Measurements from ENCODE around the gene DCUN1D3.

DCUN1D3 gene

GRCh38 chr16:20918486-20919239 is 18.5 kb upstream of the DCUN1D3 start:
- no peak for FAIRE-seq

GRCh38 chr16:20916942-20917341 is 16.8 kb upstream of the DCUN1D3 start:
- FAIRE-seq, result no peak

- FAIRE-seq, result no peak
Observed at GRCh38 chr16:20916289-20916688, 16.1 kb upstream of the DCUN1D3 start.

GRCh38 chr16:20911361-20911760 is 11.2 kb upstream of the DCUN1D3 start:
- FAIRE-seq, result no peak

GRCh38 chr16:20910781-20911321 is 10.7 kb upstream of the DCUN1D3 start:
- FAIRE-seq, result peak; percentile 43

- no peak for FAIRE-seq
Observed at GRCh38 chr16:20906341-20907255, 6.4 kb upstream of the DCUN1D3 start.

GRCh38 chr16:20905576-20905975 is 5.4 kb upstream of the DCUN1D3 start:
- no peak for FAIRE-seq

- FAIRE-seq, result no peak
Observed at GRCh38 chr16:20904507-20905081, 4.4 kb upstream of the DCUN1D3 start.

- no peak for FAIRE-seq
Observed at GRCh38 chr16:20903899-20904506, 3.8 kb upstream of the DCUN1D3 start.

GRCh38 chr16:20903116-20903898 is 3.1 kb upstream of the DCUN1D3 start:
- FAIRE-seq, result no peak

GRCh38 chr16:20902426-20902825 is 2.3 kb upstream of the DCUN1D3 start:
- FAIRE-seq, result no peak

GRCh38 chr16:20901436-20902112 is 1.4 kb upstream of the DCUN1D3 start:
- no peak for FAIRE-seq

GRCh38 chr16:20901068-20901435 is 894 bp upstream of the DCUN1D3 start:
- FAIRE-seq, result no peak

GRCh38 chr16:20899477-20900298 is 470 bp downstream of the DCUN1D3 start:
- FAIRE-seq, result no peak

GRCh38 chr16:20899071-20899470 is 1.1 kb downstream of the DCUN1D3 start:
- FAIRE-seq, result no peak

- no peak for FAIRE-seq
Observed at GRCh38 chr16:20897922-20898321, 2.2 kb downstream of the DCUN1D3 start.

- FAIRE-seq, result no peak
Observed at GRCh38 chr16:20897253-20897897, 2.8 kb downstream of the DCUN1D3 start.

GRCh38 chr16:20894388-20894787 is 5.8 kb downstream of the DCUN1D3 start:
- no peak for FAIRE-seq

GRCh38 chr16:20889625-20890275 is 10.4 kb downstream of the DCUN1D3 start:
- no peak for FAIRE-seq

- FAIRE-seq, result no peak
Observed at GRCh38 chr16:20887207-20887606, 13.0 kb downstream of the DCUN1D3 start.
